Activated CD4-positive, alpha-beta T cell treated with anti-CD3 and anti-CD28 coated beads for 24 hours (primary cell): ENCODE data around the gene CNR2.
"Not testable (repeated sequence)": the region's sequence is repeated elsewhere in the genome, so short reads cannot be mapped to it uniquely, and the experiment has no call there.

Experiments used
- DNase-seq, 2 donors: peaks; one replicate each; pipeline ENCODE4 v3.0.0-alpha.2; 2020; ENCODE audit warnings: low read depth in 2 of 2

Gene CNR2

DNA sequence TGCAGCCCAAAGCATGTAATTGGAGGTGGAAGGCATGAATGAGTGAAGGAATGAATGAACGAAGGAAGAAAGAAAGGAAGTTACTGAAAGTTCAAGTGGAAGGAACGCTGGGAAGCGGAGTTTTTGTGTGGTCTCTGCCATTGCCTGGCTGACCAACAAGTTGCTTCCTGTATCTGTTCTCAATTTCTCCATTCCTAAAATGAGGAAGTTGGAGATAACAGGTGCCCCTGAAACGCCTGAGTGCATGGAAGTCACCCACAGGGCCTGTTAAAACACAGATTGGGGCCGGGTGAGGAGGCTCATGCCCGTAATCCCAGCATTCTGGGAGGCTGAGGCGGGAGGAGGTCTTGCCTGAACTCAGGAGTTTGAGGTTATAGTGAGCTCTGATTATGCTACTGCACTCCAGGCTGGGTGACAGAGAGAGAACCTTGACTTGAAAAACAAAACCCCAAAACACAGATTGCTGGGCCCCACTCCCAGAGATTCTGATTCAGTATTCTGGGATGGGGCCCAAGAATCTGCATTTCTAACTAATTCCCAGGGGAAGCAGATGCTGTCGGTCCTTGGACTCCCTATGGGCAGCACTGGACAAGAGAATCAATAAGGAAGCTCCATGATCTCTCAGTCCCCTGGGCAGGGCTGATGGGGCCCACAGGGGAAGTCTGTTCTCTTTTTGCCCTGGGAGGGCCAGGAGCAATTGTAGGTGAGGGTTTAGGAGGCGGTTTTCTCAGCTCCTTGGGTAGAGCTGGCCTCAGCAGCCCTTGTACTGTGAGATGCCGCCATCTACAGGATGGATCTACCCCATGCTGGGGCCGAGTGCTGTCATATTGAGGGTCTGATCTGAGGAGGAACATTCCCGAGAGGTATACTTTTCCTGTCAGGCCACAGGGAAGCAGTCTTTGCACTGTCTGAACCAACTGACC is 3.3 kb upstream of the CNR2 start:
- DNase-seq: peak; percentile 8 to 36

DNA sequence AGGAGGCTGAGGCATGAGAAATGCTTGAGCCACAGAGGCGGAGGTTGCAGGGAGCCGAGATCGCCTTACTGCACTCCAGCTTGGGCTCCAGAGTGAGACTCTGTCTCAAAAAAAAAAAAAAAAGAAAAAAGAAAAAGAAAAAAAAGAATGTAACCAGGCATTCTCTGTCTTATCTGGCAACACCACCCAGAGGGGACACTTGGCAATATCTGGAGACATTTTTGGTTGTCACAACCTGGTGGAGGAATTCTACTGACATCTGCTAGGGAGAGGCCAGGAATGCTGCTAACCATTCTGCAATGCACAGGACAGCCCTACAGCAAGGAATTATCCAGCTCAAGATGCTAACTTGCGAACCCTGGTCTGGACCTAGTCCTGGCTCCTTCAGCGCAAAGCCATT is 2.3 kb upstream of the CNR2 start:
- DNase-seq: no peak

DNA sequence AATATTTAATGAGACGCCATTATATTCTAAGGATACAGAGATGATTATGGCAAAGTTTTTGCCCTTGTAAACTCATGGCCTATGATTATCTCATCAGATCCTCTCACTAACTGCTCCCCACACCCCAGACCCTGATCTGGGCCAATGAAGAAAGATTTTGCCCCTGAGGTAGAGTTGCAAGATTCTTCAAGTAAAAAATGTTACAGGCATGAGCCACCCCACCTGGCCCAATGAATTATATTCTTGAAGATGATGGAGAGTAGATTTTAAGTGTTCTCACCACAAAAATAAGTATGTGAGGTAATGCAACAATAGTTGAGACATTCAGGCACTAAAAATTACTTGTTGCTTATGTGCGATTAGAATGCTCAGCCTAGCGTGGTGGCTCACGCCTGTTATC is 1.8 kb upstream of the CNR2 start:
- no peak for DNase-seq

DNA sequence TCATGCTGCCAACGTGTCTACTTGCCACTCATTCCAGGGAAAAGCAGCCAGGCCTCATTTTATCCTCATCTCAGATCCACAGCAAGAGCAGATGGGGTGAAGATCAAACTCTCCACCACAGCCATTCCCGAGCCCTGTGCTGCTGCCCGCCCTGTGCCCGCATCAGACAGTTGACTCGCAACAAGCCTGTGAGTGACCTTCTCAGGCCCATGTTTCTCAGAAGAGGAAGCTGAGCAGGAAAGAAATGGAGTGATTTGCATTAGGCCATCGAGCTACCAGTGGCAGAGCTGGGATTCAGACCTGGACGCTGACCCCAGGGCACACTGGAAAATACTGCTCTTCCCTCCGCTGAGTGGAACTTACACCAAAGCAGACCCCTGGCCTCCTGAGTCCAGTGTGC is 1.2 kb downstream of the CNR2 start:
- no peak for DNase-seq

DNA sequence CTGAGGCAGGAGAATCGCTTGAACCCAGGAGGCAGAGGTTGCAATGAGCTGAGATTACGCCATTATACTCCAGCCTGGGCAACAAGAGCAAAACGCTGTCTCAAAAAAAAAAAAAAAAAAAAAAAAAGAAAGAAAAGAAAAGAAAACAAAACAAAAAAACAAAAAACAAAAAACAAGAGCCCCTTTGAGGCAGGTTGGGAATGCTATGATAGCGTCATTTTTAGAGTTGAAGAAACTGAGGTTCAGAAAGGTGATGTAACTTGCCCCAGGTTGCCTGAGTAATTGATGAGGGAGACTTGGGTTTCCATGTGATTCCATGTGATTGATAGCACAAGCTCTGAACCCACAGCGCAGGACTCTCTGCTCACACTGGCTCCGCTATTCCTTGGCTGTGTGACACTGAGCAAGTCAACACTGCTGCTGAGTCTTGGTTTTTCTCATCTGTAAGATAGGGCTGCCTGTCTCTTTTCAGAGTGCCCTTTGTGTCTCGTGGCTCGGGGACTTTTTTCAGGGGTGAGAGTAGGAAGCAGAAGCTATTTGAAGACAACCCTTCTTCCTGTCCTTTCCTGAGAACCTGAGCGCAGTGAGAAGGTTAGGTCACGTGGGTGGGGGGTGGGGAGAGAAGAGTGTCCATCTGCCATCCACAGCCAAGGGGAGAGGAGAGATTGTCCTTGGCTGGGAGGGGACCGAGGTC is 2.5 kb downstream of the CNR2 start:
- no peak for DNase-seq

DNA sequence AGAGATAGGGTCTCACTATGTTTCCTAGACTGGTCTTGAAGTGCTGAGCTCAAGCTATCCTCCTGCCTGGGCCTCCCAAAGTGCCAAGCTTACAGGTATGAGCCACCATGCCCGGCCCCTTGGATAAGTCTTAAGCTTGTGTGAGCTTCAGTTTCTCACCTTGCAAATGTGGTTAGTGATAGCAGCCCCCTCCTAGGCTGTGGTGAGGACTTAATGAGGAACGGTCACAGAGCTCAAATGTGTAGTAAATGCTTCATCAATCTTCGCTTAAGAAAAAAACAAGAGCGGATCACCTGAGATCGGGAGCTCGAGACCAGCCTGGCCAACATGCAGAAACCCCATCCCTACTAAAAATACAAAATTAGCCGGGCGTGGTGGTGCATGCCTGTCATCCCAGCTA is 3.0 kb downstream of the CNR2 start:
- DNase-seq: no peak

DNA sequence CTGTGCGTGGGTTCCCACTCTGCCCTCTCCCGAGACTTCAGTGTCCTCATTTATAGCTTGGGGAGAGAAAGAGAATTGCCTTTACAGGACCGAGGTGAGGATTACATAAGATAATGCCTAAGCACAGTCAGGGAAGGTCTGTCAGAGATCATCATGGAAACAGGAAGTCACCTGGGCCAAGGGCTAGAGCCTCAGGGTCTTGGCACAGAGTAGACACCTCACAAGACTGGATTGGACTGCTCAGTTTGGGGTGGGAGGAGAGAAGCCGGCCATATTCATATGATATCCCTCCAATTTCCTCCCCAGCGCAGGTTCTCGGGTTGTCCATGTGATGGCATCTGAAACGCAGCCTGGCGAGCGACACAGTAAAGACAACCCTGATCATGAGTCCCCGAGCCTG is 3.8 kb downstream of the CNR2 start:
- DNase-seq: no peak

DNA sequence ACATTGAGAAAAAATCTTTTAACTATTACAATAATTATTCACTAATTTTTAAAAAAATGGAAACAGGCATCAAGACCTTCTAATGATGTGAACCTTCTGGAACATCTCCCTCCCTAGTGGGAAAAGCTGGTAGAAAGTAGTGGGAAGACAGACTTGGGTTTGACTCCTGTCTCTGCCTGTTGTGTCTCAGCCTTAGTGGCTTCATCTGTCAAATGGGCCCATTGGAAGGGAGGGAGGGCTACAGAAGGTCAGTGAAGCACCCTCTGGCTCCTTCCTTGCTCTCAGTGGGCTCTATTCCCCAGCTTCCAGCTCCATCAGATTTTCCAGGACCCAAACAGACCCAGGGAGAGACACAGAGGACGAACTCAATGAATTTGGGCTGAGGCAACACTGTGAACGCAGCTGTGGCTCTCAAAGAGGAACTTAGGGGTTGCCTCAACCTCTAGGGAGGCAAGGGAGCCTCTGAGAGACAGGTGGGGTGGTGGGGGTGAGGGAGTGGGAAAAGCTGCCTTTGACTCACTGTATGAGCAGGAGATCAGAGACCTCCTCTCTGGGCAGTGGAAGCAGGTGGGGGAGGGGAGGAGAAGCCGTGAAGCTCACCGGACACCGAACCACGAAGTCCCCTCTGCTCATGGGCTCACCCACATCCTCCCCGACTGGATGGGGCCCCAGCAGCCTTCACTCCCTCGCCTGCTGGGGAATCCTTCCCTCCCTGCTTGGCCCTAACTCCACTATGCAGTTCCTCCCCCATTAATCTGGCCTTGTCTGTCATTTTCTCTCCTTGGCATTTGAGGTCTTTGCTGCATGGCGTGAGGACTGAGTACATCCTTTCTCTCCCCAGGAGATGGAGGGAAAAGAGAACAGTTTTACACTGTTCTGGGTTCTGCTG is 4.5 kb downstream of the CNR2 start:
- no peak for DNase-seq

DNA sequence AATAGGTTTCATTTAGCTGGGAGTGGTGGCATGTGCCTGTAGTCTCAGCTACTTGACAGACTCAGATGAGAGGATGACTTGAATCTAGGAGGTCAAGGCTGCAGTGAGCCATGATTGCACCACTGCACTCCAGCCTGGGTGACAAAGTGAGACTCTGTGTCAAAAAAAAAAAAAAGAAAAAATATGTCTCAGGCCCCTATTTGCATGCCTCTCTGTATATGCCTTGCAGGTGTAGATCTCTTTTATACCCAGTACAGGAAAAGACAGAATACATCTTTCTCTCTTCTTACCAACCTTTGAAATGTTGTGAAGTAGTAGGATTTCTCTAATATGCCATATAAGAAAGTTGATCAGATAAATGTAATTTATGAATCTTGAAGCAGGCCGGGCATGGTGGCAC is 6.4 kb downstream of the CNR2 start:
- no peak for DNase-seq

DNA sequence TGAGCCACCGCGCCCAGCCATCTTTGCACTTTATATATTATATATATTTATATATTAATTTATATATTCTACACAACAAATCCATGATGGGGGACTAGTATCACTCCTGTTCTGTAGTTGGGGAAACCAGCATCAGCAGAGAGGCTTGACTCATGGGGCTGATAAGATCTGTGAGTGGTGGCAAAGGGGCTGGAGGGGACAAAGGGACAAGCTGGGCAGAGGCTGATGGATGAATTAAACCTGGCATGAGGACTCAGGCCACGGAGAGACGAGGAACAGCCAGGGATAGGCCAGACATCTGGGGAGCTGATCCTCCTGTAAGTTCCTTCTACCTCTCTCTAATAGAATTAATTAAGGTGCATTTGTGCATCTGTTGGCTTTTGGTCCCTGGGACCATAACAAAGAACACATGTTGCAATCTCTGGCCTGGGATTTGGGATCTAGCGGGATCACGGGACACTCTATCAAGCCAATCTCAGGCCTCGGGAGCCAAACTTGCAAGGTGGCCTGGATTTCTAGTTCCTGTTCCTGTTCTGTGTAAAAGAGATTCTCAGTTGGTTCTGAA is 7.6 kb downstream of the CNR2 start:
- no peak for DNase-seq

DNA sequence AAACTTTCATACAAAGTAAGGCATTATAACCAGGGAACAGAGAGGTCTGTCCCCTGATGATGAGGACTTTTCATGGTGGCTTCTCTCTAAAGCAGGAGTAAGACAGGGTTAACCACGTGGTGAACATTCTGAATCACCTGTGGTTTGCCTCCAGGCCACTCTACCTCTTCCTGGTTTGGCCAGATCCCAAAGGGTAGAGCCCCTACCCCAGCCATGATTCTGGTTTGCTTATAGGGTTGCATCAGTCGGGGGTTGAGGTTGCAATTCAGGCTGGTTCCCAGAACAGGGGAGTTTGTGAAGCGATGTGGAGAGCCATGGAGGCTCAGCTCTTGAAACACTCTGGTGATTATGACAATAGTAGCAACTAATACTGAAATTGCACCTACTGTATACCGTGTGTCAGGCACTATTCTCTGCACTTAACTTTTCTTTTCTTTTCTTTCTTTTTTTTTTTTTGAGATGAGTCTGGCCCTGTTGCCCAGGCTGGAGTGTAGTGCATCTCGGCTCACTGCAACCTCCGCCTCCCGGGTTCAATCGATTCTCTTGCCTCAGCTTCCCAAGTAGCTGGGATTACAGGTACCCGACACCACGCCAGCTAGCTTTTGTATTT is 8.3 kb downstream of the CNR2 start:
- no peak for DNase-seq

DNA sequence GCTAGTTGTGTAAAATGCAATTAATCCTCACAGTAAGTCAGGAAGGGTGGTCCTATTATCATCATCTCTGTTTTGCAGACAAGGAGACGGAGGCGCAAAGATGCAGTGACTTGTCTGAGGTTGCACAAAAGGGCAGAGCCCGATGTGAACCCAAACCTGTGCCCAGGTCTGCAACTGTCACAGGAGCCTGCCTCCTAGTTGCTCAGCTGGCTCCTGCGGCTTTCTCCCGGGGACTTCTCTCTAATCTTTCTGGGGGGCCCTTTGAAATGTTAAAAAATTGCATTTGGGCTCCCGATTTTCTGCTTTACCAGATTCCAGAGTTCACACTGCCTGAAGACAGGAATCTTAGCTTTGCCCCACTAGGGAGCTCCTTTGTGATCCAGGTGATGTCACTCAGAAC is 9.4 kb downstream of the CNR2 start:
- DNase-seq: no peak

DNA sequence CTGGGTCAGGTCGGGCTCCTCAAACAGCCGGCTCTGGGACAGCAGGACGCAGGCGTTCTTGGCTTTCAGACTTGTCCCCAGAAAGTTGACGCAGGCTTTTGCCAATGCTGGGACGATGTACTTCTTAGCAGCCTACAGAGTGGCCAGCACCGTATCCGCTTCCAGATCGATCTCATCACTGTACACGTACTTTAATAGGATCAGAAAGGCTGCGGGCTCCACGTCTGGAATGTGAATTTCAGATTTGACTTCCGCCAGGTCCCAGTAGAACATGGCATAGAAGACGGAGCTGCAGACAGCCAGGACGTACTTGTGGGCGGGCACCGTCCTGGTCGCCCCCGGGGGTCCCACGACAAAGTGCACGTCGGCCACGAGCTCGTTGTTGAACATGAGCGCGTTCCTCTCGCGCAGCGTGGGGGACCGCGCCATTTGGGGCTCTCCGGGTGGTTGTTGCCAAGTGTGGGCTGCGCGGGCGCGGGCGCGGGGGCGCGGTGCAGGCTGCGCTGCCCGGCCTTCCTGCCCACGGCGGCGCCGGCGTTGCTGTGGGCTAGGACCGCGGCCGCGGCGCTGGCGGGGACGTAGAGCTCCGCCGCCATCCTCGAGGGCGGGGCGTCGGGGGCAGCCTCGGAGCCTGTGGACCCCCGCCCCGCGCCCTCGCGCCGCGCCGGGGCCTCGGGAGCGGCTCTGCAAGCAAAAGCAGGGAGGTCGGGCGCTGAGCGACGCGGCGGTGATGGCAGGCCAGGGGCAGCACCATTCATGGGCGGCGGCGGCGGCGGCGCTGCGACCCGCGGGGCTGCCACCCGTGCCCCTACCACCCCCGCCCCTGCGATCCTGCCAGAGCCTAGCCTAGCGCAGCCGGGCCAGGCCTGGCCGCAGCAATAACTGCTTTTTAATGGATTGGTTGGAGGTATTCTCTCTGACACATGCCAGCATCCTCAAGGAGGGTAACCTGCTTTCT is 10.6 kb downstream of the CNR2 start:
- DNase-seq: no peak

DNA sequence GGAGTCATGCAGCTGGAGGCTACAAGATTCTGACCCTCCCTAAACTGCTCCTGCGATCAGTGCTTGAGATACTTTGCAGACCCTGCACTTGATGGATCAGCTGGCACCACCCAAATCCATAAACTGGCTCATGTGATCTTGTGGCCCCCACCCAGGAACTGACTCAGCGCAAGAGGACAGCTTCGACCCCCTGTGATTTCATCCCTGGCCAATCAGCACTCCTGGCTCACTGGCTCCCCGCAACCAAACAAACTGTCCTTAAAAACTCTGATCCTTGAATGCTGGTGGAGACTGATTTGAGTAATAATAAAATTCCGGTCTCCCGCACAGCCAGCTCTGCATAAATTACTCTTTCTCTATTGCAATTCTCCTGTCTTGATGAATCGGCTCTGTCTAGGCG is 13.1 kb downstream of the CNR2 start:
- DNase-seq: not testable (repeated sequence)

DNA sequence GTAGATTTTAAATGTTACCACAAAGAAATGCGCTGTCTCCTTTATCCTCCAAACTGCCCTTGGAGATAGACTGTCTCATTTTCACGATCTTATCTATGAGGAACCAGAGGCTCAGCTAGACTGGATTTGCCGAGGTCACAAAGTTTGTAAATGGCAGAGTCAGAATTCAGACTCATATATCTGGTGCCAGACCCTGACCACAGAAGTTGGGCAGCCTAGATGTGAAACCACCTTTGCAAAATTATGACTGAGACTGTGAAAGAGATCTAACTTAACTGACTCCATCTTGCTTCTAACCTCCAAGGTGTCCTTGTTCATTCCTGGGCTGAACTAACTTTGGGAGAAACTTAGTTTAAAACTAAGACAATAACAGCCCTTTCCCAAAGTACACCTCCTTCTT is 14.1 kb downstream of the CNR2 start:
- DNase-seq: no peak

DNA sequence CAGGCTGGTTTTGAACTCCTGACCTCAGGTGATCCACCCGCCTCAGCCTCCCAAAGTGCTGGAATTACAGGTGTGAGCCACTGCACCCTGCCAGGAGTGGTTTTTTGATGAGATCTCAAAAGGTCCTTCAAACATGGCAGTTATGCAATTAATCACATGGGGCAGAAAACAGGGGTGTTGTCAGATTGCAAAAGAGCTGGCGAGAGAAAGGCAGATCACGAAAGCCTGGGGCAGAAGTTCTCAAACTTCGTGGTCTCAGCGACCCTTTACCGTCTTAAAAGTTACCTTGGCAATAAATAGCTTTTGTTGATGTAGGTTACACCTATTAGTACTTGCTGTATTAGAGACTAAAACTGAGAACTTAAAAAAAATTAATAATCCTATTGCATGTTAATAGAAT is 16.1 kb downstream of the CNR2 start:
- no peak for DNase-seq

DNA sequence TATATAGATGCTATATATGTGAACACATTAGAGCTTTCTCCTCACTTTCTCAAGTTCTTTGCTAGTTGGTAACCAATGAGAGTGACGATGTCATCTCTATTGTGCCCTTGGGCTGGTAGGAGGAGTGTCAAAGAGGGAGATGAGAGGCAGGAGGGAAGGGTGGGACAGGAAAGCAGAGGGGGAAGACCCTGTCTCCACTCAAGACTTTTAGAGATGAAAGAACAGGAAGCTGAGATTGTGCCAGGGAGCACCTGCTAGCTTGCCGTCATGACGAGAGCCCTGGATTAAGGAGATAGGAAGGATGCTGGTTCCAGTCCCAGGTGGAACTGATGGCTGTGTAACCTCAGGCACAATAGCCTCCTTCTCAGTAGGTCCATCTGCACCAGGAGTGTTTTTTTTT is 16.7 kb downstream of the CNR2 start:
- no peak for DNase-seq

DNA sequence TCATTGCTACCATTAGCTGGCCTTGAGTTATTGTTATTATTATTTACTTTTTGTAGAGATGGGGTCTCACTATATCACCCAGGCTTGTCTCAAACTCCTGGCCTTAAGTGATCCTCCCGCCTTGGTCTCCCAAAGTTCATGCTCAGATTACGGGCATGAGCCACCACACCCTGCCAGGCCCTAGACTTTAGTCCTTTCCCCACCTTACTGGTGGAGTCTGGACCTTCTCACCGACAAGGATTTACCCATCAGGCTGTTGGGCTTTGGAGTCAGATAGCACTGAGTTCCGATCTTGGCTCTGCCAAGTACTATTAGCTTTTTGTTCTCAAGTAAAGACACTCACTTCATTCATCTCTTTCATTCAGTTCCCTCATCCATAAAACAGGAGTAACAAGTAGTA is 17.2 kb downstream of the CNR2 start:
- DNase-seq: no peak

DNA sequence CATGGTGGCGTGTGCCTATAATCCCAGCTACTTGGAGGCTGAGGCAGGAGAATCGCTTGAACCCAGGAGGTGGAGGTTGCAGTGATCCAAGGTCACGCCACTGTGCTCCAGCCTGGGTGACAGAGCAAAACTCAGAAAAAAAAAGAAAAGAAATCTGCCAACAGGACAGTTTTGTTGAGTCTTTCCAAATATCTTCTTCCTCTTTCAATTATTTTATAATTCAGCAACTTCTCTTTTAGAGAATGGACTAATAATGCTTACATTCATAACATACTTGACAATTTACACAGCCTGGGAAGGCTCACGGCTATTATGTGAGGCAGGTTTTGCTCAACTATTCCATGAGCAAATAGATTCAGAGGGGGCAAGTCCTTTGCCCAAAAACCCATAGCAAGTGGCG is 18.1 kb downstream of the CNR2 start:
- no peak for DNase-seq

DNA sequence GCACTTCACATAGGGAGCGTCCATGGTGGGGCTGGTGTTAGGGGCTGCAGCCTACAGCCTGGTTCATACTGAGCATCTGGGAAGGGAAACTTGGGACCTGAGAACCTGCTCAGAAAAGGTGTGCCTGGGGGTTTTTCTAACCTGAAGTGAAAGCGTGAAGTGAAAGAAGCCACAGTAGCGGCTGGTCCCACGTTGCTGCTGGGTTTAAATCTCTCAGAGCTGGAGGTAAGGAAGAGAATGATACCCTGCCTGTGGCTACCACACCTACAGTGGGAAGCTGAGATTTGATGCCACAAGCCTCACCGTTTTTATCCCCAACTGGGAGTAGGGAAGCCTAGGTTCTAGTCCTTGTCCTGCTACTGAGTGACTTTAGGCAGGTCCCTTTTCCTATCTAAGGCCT is 24.1 kb downstream of the CNR2 start:
- no peak for DNase-seq
